GM21825 (cell line): ENCODE measurements around the gene SIX4.
A peak's percentile ranks its signal among the peaks of the same experiment; 100 is the strongest.
"Not testable (repeated sequence)": the region's sequence is repeated elsewhere in the genome, so short reads cannot be mapped to it uniquely, and the experiment has no call there.

Source experiments
- ATAC-seq: cut with Tn5 transposase; IDR thresholded peaks from one replicate; pipeline ENCODE4 v1.9.1; 2021; ENCODE audit warnings: mild to moderate bottlenecking, moderate library complexity; ENCODE audit not compliant: unreplicated experiment

The SIX4 gene

GRCh38 chr14:60723907-60724618, at the start of gene SIX4:
TSS of gene SIX4 (minus strand) at chr14:60724351. CDS start at chr14:60724074, 277 bp downstream.
- ATAC-seq = peak; percentile 57

- peak; percentile 63 for ATAC-seq
Observed at GRCh38 chr14:60773558-60773957, 49.4 kb upstream of the SIX4 start.

GRCh38 chr14:60771117-60771516, 47.0 kb upstream of the SIX4 start:
- ATAC-seq = no peak

- no peak for ATAC-seq
Observed at GRCh38 chr14:60768602-60769001, 44.5 kb upstream of the SIX4 start.

GRCh38 chr14:60760644-60761364, 36.7 kb upstream of the SIX4 start:
- no peak for ATAC-seq

- no peak for ATAC-seq
Observed at GRCh38 chr14:60760209-60760608, 36.1 kb upstream of the SIX4 start.

GRCh38 chr14:60758885-60759284, 34.7 kb upstream of the SIX4 start:
- ATAC-seq = peak; percentile 46

- no peak for ATAC-seq
Observed at GRCh38 chr14:60757567-60758002, 33.4 kb upstream of the SIX4 start.

- no peak for ATAC-seq
Observed at GRCh38 chr14:60756847-60757246, 32.7 kb upstream of the SIX4 start.

GRCh38 chr14:60753264-60754119, 29.3 kb upstream of the SIX4 start:
- ATAC-seq = peak; percentile 95

- no peak for ATAC-seq
Observed at GRCh38 chr14:60744566-60744965, 20.4 kb upstream of the SIX4 start.

- no peak for ATAC-seq
Observed at GRCh38 chr14:60738843-60739508, 14.8 kb upstream of the SIX4 start.

GRCh38 chr14:60736494-60736893, 12.3 kb upstream of the SIX4 start:
- ATAC-seq = no peak

GRCh38 chr14:60735416-60735815, 11.3 kb upstream of the SIX4 start:
- no peak for ATAC-seq

- peak; percentile 93 for ATAC-seq
Observed at GRCh38 chr14:60734465-60735242, 10.5 kb upstream of the SIX4 start, which contains the start of gene MNAT1. TSS of gene MNAT1 (plus strand) at chr14:60734761. CDS start at chr14:60734863, 102 bp downstream.

- ATAC-seq = no peak
Observed at GRCh38 chr14:60732840-60733483, 8.8 kb upstream of the SIX4 start.

GRCh38 chr14:60731291-60731690, 7.1 kb upstream of the SIX4 start:
- not testable (repeated sequence) for ATAC-seq

- ATAC-seq = peak; percentile 42
Observed at GRCh38 chr14:60723116-60723906, 840 bp downstream of the SIX4 start.
